GM06990 (cell line): ENCODE measurements around the gene LPIN1.

Experiments used
- DNase-seq: peaks from one replicate; pipeline ENCODE4 v3.0.0-alpha.2; 2011; ENCODE audit not compliant: insufficient read length; ENCODE audit errors: extremely low read depth
- H3K27me3 ChIP-seq: replicated peaks from 2 replicates; pipeline ENCODE4 v1.6.0; 2011; ENCODE audit warnings: low read length; ENCODE audit not compliant: control insufficient read depth, insufficient read depth
- H3K36me3 ChIP-seq: 2 replicates; pipeline ENCODE4 v1.5.1; 2011; ENCODE audit warnings: low read length; ENCODE audit not compliant: control insufficient read depth, insufficient read depth
- H3K4me3 ChIP-seq: replicated peaks from 2 replicates; pipeline ENCODE4 v1.5.1; 2011; ENCODE audit warnings: low read depth, mild to moderate bottlenecking, control low read depth, low read length
- TF ChIP-seq, protein P1 (sequence below): IDR thresholded peaks from 2 replicates; pipeline ENCODE4 v1.5.1; 2011; ENCODE audit warnings: low read length, control low read depth, mild to moderate bottlenecking, inconsistent platforms; ENCODE audit not compliant: insufficient read depth, poor library complexity, severe bottlenecking

The LPIN1 gene

GRCh38 chr2:11870064-11870463 lies 123.6 kb downstream of the LPIN1 start:
- no peak for DNase-seq
- Histone ChIP-seq H3K36me3 (no peaks in the 10 kb centered on the region), H3K27me3 (no peaks in the 10 kb centered on the region), H3K4me3 (peak overlapping the region; percentile 12; the same call in 1 of the 2 replicates)
- TF ChIP-seq, protein P1, sequence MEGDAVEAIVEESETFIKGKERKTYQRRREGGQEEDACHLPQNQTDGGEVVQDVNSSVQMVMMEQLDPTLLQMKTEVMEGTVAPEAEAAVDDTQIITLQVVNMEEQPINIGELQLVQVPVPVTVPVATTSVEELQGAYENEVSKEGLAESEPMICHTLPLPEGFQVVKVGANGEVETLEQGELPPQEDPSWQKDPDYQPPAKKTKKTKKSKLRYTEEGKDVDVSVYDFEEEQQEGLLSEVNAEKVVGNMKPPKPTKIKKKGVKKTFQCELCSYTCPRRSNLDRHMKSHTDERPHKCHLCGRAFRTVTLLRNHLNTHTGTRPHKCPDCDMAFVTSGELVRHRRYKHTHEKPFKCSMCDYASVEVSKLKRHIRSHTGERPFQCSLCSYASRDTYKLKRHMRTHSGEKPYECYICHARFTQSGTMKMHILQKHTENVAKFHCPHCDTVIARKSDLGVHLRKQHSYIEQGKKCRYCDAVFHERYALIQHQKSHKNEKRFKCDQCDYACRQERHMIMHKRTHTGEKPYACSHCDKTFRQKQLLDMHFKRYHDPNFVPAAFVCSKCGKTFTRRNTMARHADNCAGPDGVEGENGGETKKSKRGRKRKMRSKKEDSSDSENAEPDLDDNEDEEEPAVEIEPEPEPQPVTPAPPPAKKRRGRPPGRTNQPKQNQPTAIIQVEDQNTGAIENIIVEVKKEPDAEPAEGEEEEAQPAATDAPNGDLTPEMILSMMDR: no peak

- H3K27me3 ChIP-seq: no peaks in the 10 kb centered on the region
- TF ChIP-seq, protein P1: no peak
- DNase-seq: no peak
- peak overlapping the region; percentile 12; the same call in 1 of the 2 replicates for H3K4me3 ChIP-seq
- H3K36me3 ChIP-seq: no peaks in the 10 kb centered on the region
These were observed 124.2 kb downstream of the LPIN1 start for GRCh38 chr2:11870584-11870983.

DNA sequence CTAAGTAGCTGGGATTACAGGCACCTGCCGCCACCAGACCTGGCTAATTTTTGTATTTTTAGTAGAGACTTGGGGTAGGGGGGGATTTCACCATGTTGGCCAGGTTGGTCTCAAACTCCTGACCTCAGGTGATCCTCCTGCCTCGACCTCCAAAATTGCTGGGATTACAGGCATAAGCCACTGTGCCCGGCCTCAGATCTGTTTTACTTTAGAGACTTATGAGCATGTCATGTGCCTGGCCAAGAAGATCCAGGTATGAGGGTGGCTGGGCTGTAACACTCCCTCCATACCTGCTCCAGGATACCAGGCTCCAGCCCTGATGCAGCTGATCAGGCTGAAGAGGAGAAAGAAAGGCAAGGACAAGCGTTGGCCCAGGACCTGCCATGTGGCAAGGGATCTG lies 125.0 kb downstream of the LPIN1 start:
- no peak for DNase-seq
- TF ChIP-seq, protein P1: no peak
- H3K4me3 ChIP-seq: no peak overlapping the region
- H3K36me3 ChIP-seq: no peaks in the 10 kb centered on the region
- H3K27me3 ChIP-seq: no peaks in the 10 kb centered on the region

- DNase-seq: no peak
- TF ChIP-seq, protein P1: no peak
- no peaks in the 10 kb centered on the region; the same call in 1 of the 2 replicates for H3K36me3 ChIP-seq
- no peak overlapping the region for H3K4me3 ChIP-seq
- H3K27me3 ChIP-seq: no peaks in the 10 kb centered on the region
These were observed 126.0 kb downstream of the LPIN1 start for GRCh38 chr2:11872247-11872947.

GRCh38 chr2:11872948-11873269 lies 126.5 kb downstream of the LPIN1 start:
- TF ChIP-seq, protein P1: no peak
- H3K27me3 ChIP-seq: no peaks in the 10 kb centered on the region

More at GRCh38 chr2:11872948-11873269, 126.5 kb downstream of the LPIN1 start:
- DNase-seq: no peak
- no peaks in the 10 kb centered on the region; the same call in 1 of the 2 replicates for H3K36me3 ChIP-seq
- no peak overlapping the region for H3K4me3 ChIP-seq
